ENCODE results near the gene PHACTR1.

Gene PHACTR1

GRCh38 chr6:12958052-12958706, 241.6 kb downstream of the PHACTR1 start:
- no peak for DNase-seq

- no peak for DNase-seq
These were observed 245.2 kb downstream of the PHACTR1 start for GRCh38 chr6:12961761-12962160.

GRCh38 chr6:12962529-12962928, 246.0 kb downstream of the PHACTR1 start:
- DNase-seq: no peak

- DNase-seq: no peak
These were observed 246.4 kb downstream of the PHACTR1 start for GRCh38 chr6:12962987-12963386.

GRCh38 chr6:12963567-12963966, 247.0 kb downstream of the PHACTR1 start:
- no peak for DNase-seq

- no peak for DNase-seq
These were observed 251.1 kb downstream of the PHACTR1 start for GRCh38 chr6:12967686-12968085.

DNA sequence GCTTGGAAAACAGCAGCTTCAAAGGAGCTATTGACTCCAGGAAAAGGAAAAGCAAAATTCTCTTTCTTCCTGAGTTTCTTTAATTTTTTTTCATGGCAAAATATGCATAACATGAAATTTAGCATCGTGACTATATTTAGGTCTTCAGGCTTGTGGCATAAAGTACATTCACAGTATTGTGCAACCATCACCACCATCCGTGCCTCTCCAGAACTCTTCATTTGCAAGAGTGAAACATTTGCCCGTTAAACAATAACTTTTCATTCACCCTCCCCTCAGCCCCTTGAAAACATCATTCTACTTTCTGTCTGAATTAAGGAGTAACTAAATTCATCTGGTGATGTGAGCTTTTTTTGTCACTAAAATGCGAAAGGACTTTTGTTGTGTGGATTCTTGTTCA, 251.7 kb downstream of the PHACTR1 start:
- no peak for DNase-seq

DNA sequence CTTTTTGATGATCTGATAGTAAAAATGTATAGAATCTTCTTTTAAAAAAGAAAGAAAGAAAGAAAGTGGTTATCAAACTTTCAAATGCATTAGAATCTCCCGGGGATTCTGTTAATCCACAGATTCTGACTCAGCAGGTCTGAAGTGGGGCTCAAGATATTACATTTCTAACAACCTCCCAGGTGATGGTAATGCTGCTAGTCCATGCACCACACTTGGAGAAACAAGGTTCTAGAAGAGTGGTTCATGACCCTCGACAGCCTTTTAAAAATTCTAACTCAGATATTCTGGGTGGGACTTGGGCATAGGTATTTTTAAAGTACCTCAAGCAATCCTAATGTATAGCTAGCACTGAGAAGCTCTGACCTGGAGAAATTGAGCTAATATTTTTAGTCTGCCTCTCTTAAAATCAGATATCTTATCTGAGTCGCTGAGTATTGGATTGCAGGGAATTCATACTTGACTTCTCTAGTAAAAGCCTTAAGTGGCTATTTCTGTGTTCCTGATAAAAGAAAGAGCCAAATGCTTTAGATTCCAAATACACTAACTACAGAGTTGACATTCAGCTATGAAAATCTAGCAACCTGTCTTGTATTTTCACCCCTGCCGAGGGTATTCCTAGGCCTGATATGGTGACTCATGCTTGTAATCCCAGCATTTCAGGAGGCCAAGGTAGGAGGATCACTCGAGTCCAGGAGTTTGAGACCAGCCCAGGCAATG, 252.4 kb downstream of the PHACTR1 start:
- DNase-seq: no peak

DNA sequence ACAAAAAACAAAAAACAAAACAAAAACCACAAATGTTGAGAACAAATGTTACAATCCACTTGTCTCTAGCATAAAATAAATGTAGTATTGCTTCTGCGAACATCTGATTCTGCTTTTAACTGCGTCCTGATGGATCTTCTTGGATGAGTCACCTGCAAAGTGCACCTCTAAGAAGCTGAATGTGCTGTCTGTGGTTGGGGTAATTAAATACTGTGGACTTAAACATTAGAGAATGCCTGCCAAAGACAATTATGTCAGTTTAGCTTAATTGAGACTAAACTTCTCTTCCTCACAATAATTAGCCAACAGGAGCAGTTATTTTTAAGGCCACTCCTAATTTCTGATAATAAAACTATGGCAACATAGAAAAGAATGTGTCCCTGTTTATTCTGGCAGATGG, 253.4 kb downstream of the PHACTR1 start:
- no peak for DNase-seq

DNA sequence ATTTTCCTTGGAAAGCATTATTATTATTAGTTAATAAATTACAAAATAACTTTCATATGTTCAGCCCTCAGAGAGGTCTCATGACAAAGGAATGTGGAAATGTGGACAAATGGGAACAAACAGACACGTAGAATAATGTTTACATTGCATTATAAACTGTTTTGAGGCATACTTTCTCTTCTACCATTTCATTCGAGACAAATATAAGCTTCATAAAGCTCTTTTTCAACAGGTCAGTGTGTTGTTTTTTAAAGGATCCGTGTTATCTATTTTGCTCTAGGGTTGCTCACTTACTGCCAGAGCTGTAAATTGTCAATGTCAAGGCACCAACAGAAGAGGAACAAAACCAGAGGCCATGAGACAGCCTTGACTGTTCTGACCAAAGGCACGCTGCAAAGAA, 256.8 kb downstream of the PHACTR1 start:
- no peak for DNase-seq

- no peak for DNase-seq
These were observed 258.0 kb downstream of the PHACTR1 start for GRCh38 chr6:12974551-12974950.

GRCh38 chr6:12976366-12976765, 259.8 kb downstream of the PHACTR1 start:
- DNase-seq: no peak

DNA sequence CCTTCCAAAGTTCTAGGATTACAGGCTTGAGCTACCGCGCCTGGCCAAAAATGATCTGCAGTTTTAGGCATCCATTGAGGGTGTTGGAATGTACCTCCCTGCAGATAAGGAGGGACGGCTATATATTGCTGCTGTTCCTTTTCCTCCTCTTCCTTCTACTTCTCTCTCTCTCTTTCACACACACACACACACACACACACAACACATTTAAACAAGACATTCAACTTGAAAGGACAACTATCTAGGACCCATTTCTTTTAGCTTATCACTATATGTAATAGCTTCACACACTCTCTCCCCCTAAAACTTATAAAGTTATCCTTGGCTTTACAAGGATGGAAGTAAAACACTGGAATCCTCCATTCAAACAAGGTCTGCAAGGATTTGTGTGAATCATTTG, 260.6 kb downstream of the PHACTR1 start:
- no peak for DNase-seq

GRCh38 chr6:12977806-12978205, 261.2 kb downstream of the PHACTR1 start:
- DNase-seq: no peak

- DNase-seq: no peak
These were observed 264.2 kb downstream of the PHACTR1 start for GRCh38 chr6:12980741-12981140.

- DNase-seq: no peak
These were observed 268.2 kb downstream of the PHACTR1 start for GRCh38 chr6:12984776-12985175.

GRCh38 chr6:12987783-12988182, 271.2 kb downstream of the PHACTR1 start:
- DNase-seq: no peak

GRCh38 chr6:12990162-12990561, 273.6 kb downstream of the PHACTR1 start:
- DNase-seq: no peak

DNA sequence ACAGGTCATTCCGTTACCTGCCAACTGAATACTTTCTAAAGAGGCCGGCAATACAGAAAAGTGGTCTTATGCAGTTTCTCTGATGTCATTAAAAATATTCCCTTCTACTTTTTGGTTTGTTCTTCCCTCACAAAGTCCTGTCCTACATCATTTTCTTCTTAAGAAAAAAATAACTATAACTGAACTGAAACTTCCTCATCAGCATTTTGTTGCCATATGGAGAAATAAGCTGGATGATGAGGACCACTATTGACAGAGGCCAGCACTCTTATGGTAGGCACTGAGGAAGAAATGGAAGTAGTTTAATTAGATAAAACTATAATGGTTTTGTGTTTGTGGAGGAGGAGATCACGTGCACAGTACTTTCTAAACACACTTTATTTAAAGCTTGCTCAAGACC, 274.9 kb downstream of the PHACTR1 start:
- no peak for DNase-seq

DNA sequence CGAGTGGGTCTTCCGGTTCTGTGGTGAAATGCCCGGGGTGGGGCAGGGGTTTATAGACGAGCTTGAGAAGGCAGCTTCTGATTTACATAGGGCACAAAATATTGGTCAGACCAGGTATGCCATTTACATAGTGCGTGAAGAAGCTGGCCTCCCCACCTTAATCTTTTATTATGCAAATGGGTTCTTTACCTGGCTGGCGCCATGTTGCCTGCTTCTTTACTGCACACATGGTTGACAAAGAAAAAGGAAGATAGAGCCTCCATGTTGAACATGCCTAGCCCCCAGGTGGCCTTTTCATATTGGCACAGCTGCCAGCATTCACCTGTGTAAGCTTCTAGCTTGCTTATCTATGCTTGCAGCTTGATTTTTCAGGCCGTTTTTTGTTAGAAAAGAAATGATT, 276.2 kb downstream of the PHACTR1 start:
- no peak for DNase-seq

DNA sequence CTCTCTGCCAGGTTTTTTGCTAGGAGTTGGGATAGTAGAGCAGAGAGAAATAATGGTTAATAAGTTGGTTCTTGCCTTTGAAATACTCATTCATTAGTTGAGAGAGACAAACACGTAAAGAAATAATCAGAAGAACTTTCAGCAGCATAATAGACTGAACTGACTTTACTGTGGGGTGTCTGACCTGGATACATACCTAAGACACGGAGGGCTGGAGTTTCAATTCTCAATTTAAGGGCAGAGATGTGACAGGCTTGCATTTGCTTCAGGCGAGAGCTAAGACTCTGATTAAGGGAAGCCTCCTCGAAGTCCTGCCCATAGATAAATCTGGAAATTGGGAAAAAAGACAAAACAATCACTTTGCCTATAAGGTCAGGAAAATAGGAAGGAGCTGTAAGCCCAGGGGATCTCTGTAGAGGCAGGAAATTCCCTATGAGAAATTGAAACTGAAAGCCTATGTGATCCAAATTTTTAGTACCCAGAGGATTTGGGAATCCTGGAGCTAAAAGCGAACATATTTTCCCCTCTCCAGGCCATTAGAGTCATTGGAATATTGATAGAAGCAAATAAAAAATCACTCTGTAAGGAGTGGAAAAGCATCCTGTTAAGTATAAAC, 276.8 kb downstream of the PHACTR1 start:
- no peak for DNase-seq

DNA sequence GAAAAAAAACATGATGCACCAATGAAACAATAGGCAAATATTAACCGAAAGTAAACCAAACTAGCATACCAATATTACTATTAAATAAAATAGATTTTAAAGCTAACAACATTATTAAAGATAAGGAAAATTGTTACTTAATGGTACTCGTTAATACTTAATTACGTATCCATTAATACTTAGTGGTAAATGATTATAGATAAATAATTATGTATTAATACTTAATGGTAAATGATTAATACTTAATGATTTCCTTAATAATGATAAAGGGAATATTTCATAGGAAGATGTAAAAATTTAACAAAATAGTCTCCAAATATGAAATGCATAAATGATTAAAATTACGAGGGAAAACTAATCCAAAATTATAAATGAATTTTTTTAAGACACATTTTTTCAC, 278.9 kb downstream of the PHACTR1 start:
- DNase-seq: no peak

DNA sequence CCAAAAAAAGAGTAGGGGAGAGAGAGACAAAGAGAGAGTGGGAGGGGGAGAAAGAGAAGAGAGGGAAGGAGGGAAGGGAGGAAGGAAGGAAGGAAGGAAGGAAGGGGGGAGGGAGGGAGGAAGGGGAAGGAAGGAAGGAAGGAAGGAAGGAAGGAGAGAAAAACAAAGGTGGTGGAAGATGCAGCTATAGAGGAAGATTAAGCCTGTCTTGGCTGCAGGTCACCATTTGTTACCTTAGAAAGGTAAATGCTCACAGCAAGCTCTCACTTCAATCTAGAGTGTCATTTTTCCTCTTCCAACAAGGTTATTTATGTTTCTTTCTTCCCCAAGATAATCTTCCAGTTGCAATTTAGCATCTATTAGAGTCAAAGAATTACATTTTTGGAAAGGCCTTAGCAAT, 284.0 kb downstream of the PHACTR1 start:
- DNase-seq: no peak

- DNase-seq: no peak
These were observed 285.4 kb downstream of the PHACTR1 start for GRCh38 chr6:13001927-13002326.

Measured in stimulated activated naive CD4-positive, alpha-beta T cell (primary cell).